ENCODE results near the gene TRIM16.
"Not testable (repeated sequence)": the region's sequence is repeated elsewhere in the genome, so short reads cannot be mapped to it uniquely, and the experiment has no call there.

Gene TRIM16

GRCh38 chr17:15657868-15658267, 26.2 kb downstream of the TRIM16 start:
- no peak for DNase-seq

DNA sequence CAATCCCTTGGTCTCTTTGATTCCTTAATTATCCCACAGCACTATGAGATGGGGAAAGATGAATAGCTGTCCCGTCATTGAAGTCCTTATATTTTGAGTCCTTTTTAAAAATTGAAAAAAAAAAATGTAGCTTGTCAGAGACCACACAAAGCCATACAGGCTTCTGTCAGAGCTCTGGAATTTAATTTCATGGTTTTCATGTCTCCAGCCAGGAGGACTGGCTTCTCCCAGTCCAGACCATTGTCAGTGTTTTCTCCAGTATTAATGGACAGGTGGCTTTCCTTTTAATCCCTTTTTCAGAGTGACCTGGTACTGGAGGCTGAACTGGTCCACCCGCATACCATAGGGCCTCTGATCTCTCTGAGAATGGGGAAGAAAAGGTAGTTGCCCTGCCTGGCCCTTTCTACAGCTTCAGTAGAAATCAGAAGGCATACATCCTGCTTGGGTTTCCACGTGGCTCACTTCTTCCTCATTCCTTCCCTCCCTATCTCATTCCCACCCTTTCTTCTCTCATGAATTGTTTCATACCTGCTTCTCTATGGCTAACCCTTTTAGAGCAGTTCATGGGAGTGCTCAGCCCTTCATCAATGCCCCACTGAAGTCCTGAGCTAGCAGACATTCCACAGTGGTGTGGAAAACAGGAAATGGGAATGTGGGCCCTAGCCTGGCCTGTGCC, 29.1 kb downstream of the TRIM16 start:
- no peak for DNase-seq

DNA sequence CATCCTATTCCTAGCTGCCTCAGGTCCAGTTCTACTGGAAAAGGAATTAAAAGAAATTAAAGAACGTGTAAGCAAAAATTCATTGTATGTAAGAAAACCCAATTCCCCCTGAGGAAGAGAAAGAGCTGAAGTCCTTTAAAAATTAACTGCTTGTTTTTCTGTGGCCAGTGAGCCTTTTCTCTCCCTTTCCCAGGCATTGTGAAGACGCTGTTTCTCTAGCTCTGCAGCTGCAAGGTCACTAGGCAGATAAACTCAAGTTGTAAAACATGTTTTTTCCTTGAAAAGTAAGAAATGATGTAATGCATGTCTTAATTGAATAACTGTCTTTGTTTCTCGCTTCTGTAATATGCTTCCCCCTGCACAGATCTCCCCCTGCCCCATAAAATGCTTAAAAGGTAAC, 29.7 kb downstream of the TRIM16 start:
- not testable (repeated sequence) for DNase-seq

DNA sequence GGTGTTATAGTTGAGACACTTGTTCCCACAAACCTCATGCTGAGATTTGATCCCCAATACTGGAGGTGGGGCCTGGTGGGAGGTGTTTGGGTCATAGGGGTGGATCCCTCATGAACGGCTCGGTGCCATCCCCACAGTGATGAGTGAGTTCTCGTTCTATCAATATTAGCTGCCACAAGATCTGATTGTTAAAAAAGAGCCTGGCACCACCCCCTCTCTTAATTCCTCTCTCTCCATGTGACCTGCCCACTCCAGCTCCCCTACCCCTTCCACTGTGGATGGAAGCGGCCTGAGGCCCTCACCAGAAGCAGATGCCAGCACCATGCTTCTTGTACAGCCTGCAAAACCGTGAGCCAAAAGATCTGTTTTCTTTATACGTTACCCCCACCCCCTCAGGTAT, 31.2 kb downstream of the TRIM16 start:
- no peak for DNase-seq

- DNase-seq, result peak; percentile 97
These were observed 32.5 kb downstream of the TRIM16 start for GRCh38 chr17:15651583-15652110.

- peak; percentile 90 for DNase-seq
These were observed 33.1 kb downstream of the TRIM16 start for GRCh38 chr17:15650741-15651582.

DNA sequence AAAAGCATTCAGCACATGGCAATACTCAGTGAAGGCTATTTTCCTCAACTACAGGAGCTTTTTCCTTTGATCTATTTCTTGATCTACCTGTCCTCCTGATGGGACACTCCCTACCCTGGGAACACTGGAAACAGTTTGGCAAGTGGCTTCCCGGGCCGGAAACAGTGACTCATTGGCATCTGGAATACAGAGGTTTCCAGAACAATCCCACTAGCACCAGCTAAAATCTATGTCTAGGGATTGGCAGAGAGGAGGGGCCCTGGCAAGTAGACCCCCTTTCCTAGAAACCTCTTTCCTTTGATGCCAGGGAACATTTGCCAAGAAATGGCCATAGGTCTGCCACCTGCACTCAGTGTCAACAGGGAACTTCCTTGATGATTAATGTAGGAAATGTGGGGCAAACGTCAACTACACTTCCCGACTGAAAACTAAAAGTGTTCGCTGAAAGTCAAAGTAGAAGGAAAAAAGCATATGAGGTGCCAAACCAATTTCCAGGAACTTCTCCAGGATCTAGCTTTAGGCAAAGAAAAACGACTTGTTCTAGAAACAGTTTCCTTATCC, 34.2 kb downstream of the TRIM16 start:
- peak; percentile 32 for DNase-seq

GRCh38 chr17:15648386-15648785, 35.7 kb downstream of the TRIM16 start:
- DNase-seq, result no peak

GRCh38 chr17:15645942-15646312, 38.2 kb downstream of the TRIM16 start:
- peak; percentile 67 for DNase-seq

DNA sequence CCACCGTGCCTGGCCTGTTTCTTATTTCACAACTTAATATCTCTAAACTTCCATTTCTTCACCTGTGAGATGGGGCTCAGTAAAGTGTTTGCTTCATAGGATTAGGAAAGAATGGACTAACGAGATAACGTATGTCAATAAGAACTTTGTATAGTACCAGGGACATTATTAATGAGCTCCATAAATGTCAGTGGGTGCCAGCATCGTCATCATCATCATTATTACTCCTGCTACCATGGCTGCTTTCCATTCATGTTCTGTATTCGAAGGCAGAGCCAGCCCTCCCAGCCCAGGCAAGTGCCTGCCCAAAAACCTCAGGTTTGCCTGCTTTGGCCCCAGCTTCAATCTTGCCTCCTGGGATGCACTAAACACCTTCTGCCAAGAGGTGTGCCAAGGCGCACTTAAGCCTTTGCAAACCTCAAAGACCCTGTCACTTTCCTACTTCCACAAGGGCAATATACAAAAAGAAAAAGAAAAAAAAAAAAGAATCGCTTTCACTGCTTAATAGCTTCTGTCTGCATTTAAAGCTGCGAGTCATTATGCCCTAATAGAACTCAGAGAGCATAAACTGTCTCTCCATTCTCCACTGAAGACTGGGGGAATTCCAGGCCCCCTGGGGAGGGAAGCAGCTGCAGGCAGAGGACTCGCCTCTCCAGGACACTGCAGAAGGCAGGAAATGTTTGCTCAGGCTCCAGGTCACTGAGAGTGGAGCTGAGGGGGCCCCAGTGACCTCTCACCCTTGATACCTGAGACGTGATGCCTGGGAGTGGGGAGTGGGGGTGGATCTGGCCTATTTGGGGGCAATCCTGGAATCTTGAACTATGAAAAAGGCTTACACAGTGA, 38.8 kb downstream of the TRIM16 start:
- DNase-seq, result peak; percentile 49

DNA sequence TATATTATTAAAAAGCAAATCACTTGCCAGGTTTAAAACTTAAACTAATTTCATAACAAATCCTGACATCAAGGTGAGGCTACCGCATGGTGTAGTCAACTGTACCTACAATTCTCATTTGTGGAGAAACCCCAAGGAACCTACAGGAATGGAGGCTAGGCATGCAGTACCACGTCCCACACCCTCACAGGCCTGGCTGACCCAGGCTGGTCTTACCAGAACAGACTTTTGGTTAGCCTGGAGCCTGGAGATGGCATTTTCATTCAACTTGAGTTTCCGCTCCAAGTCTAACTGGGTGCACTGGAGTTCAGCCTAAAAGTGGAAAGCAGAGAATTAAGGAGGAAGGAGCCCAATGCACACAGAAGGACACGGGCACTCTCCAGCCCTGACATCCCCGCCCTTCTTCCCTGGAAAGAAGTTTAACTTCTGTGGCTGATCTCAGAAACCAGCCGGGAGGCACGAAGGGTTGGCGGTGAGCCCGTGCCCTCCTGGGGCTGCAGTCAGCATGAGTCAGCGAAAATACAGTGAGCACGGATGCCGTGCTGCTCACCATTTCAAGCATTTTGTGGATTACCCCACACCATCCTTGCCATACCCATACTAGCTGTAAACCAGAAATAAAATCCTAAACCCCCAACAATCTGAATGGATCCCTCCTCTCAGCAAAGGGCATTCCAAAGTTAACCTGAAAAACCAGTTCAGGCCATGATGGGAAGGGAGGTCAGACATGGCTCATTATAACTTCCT, 41.4 kb downstream of the TRIM16 start:
- not testable (repeated sequence) for DNase-seq

- not testable (repeated sequence) for DNase-seq
These were observed 42.1 kb downstream of the TRIM16 start for GRCh38 chr17:15642014-15642413.

DNA sequence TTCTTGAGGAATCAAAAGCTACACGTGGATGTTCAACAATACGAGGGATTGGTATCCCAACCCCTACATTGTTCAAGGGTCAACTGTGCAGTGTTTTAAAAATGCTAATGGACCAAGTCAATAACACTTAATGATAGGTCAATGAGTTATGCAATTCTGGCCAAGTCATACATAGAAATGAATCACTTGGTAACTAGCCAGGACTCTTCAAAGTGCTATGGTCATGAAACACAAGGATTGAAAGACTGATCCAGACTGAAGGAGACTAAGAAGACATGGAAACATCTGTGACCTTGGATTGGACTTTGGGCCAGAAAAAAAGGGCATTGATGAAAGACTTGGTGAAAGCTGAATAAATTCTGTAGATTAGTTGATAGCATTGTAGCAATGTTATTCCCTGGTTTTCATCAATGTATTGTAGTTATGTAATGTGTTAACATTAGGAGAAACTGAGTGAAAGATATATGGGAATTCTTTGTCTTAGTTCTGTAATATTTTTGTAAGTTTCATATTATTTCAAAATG, 53.1 kb downstream of the TRIM16 start:
- not testable (repeated sequence) for DNase-seq

- DNase-seq, result not testable (repeated sequence)
These were observed 54.1 kb downstream of the TRIM16 start for GRCh38 chr17:15629991-15630390.

DNA sequence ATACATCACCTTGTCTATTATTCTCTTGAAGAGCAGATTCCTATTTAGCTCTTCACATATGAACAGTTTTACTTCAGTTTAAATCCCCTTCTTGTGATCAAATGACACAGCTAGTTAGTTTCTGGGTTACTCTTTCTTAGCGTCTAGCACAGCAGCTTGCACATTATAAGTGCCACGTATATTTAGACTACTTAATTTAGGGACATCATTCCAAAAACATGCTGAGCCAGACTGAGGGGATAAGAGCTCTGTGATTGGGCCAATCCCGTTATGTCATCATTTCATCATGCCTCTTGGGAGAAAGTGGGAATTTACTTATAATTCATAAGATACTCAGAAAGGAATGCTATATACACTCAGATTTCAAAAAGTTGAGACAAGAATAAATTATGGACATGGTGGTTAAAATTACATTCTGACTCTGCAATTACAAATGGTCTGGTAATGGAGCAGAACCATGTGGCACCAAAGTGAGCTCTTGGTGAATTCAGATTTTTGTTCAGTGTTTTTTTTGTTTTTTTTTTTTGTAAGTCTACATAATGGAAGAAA, 60.4 kb downstream of the TRIM16 start:
- DNase-seq, result not testable (repeated sequence)

DNA sequence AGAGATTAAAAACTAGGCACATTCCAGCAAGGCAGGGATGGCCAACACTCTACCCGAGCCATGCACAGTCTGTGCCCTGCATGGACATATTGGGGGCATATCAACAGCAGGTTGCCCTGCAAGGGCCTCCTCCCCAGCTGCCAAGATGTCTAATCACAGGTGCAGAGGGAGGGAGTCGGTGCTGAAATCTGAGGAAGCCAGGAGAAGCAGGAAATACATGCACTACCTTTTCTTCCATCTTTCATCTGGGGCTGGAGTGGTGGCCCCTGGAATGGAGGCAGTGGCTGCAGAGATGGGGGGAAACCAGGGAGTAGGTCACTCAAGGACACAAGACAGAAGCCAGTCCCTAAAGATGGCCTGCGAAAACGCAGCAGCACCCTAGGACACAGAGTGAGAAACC, 60.9 kb downstream of the TRIM16 start:
- DNase-seq, result not testable (repeated sequence)

DNA sequence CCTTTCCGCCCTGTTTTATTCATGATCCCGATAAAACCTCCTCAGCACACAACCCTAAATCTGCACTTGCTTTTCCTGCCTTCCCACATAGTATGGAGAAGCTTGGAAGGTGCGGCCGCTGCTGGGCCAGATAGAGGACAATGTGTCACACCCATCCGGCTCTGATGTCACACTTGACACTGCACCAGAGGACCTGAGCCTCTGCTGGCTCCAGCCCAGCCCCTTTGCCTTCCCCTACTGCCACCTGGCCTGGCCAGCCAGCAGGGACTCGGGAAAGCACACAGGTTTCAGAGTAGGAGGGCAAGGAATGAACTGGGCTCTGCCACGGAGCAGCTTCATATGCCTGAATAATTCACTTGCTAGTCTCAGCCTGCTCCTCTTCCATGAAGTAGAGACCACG, 62.0 kb downstream of the TRIM16 start:
- not testable (repeated sequence) for DNase-seq

- DNase-seq, result not testable (repeated sequence)
These were observed 64.6 kb downstream of the TRIM16 start, which contains the start of gene FBXW10B for GRCh38 chr17:15619331-15620058. Gene FBXW10B, minus strand, starts transcription at chr17:15619704. Its CDS starts 192 bp downstream, at chr17:15619512.

GRCh38 chr17:15616828-15617227, 67.3 kb downstream of the TRIM16 start:
- not testable (repeated sequence) for DNase-seq

DNA sequence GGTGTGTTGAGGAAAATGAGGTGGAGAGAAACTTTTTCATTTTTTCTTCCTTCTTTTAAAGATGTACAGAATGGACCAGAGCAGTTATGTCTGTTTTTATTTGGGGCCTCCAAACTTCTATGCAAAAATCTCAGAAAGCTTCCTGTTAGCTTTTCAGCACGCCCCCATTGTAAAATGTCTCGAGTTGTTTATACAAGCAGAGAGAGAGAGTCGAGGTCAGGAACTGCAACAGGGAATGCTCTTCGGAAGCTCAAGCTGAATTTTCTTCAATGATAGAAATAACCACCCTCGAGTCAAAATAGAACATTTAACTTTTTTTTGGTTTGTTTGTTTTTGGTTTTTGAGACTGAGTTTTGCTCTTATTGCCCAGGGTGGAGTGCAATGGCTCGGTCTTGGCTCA, 68.3 kb downstream of the TRIM16 start:
- not testable (repeated sequence) for DNase-seq
